ENCODE measurements around the gene RRP12. TPM values are rescaled to one million over a fixed set of nuclear protein-coding genes. Genes with fewer than 3 reads are reported as not detected.

RRP12 gene
- total and polyA plus RNA-seq, 2 experiments from 2014 or later = 14.9 to 16.2 TPM

DNA sequence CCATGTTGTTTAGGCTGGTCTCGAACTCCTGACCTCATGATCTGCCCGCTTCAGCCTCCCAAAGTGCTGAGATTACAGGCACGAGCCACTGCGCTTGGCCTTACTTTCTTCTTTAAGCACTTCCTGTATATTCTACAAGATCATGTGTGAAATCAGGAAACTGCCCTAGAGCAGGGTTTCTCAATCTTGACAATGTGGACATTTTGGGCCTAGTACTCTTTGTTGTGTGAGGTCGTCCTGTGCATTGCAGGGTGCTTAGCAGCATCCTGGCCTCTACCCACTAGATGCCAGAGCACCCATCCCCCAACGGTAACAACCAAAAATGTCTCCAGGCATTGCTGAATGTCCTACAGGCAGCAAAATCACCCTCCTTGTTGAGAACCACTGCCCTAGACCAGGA is 24.7 kb downstream of the RRP12 start:
- no peaks in the 10 kb centered on the region for H3K27me3 ChIP-seq
- no peak overlapping the region for H3K4me3 ChIP-seq
- TF ChIP-seq, protein P1, sequence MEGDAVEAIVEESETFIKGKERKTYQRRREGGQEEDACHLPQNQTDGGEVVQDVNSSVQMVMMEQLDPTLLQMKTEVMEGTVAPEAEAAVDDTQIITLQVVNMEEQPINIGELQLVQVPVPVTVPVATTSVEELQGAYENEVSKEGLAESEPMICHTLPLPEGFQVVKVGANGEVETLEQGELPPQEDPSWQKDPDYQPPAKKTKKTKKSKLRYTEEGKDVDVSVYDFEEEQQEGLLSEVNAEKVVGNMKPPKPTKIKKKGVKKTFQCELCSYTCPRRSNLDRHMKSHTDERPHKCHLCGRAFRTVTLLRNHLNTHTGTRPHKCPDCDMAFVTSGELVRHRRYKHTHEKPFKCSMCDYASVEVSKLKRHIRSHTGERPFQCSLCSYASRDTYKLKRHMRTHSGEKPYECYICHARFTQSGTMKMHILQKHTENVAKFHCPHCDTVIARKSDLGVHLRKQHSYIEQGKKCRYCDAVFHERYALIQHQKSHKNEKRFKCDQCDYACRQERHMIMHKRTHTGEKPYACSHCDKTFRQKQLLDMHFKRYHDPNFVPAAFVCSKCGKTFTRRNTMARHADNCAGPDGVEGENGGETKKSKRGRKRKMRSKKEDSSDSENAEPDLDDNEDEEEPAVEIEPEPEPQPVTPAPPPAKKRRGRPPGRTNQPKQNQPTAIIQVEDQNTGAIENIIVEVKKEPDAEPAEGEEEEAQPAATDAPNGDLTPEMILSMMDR (IDR thresholded peaks at IDR 0.05; ENCODE audit: low read depth, low read length) = no peak
- H3K27ac ChIP-seq = no peak overlapping the region
- H3K36me3 ChIP-seq = peaks cover 15% of the 10 kb centered on the region
- H3K4me1 ChIP-seq (ENCODE audit: low read depth) = no peaks in the 10 kb centered on the region
- no peaks in the 10 kb centered on the region for H3K9me3 ChIP-seq (ENCODE audit: low read depth)
- no peak for DNase-seq (ENCODE audit: low read depth in 1 of 2, low spot score in 1 of 2)

DNA sequence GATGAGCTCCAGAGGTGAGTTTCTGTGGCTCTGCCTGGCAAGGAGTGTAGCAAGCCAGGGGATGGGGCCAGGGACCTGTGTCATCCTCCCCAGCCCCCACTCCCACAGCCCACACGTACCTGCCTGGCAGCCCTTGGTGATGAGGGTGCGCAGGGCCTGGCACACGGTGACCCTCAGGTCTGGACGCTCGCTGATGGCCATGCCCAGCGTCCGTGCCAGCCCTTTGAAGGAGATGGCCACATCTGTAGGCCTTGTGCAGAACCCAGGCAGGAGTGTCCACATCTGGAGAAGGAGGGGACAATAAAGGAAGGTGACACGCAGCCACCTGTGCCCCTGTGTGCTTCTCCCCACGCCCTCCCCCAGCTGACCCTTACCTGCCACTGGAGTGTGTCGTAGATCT is 27.7 kb downstream of the RRP12 start:
- H3K27ac ChIP-seq = no peak overlapping the region
- H3K4me3 ChIP-seq = no peak overlapping the region
- TF ChIP-seq, protein P1 (IDR thresholded peaks at IDR 0.05; ENCODE audit: low read depth, low read length) = no peak
- no peaks in the 10 kb centered on the region for H3K27me3 ChIP-seq
- DNase-seq (ENCODE audit: low read depth in 1 of 2, low spot score in 1 of 2) = no peak
- no peaks in the 10 kb centered on the region for H3K4me1 ChIP-seq (ENCODE audit: low read depth)
- no peaks in the 10 kb centered on the region for H3K9me3 ChIP-seq (ENCODE audit: low read depth)
- peaks cover 18% of the 10 kb centered on the region for H3K36me3 ChIP-seq

DNA sequence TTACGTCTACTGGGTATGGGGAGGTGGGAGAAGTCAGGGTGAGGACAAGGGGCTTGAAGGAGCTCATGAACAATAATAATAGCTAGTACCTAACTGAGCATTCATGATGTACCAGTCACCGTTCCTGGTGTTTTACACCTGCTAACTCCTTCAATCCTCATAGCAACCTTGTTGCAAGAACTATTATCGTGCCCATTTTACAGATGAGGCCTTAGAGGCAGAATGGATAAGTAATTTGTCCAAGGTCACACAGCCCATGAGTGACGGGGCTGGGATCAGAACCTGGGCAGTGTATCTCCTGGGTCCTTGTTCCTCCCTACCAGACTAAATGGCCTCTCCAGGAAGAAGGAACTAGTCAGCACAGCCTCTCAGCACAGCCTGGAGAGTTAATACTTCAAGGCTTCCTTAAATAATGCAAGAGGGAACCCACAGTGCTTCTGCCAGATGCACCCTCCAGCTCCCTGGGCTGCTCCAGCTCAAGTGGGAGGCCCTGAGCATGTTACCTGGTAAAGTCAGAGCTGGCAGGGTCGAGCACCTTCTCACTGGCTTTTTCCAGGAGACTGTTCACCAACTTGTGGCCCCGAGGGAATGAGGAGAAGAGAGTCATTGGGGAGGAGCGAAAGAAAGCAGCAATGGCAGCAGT is 28.8 kb downstream of the RRP12 start:
- no peak for DNase-seq (ENCODE audit: low read depth in 1 of 2, low spot score in 1 of 2)
- TF ChIP-seq, protein P1 (IDR thresholded peaks at IDR 0.05; ENCODE audit: low read depth, low read length) = no peak
- Histone ChIP-seq H3K27me3 (no peaks in the 10 kb centered on the region), H3K9me3 (ENCODE audit: low read depth) (no peaks in the 10 kb centered on the region), H3K36me3 (peaks cover 18% of the 10 kb centered on the region), H3K27ac (no peak overlapping the region), H3K4me1 (ENCODE audit: low read depth) (no peaks in the 10 kb centered on the region), H3K4me3 (no peak overlapping the region)

DNA sequence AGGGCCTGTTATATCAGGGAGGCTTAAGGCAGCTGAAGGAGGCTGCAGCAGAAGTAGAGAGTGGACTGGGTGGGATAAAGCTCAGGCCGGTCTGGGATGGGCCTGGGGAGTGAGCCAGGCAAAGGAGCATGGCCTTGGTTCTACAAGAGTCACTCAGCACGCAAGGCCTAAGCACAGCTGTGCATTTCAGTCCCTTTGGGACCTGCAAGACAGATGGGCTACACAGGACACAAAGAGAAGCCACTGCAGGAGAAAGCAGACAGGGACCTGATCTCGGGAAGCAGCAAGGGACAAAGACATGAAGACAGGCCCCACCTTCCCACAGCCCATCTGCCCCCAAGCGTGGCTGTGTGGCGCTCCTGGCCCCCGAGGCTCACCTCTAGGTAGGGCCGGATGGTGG is 29.4 kb downstream of the RRP12 start:
- H3K36me3 ChIP-seq = peaks cover 18% of the 10 kb centered on the region
- no peak overlapping the region for H3K27ac ChIP-seq
- TF ChIP-seq, protein P1 (IDR thresholded peaks at IDR 0.05; ENCODE audit: low read depth, low read length) = no peak
- H3K4me3 ChIP-seq = no peak overlapping the region
- no peak for DNase-seq (ENCODE audit: low read depth in 1 of 2, low spot score in 1 of 2)
- H3K9me3 ChIP-seq (ENCODE audit: low read depth) = no peaks in the 10 kb centered on the region
- H3K4me1 ChIP-seq (ENCODE audit: low read depth) = no peaks in the 10 kb centered on the region
- H3K27me3 ChIP-seq = no peaks in the 10 kb centered on the region

DNA sequence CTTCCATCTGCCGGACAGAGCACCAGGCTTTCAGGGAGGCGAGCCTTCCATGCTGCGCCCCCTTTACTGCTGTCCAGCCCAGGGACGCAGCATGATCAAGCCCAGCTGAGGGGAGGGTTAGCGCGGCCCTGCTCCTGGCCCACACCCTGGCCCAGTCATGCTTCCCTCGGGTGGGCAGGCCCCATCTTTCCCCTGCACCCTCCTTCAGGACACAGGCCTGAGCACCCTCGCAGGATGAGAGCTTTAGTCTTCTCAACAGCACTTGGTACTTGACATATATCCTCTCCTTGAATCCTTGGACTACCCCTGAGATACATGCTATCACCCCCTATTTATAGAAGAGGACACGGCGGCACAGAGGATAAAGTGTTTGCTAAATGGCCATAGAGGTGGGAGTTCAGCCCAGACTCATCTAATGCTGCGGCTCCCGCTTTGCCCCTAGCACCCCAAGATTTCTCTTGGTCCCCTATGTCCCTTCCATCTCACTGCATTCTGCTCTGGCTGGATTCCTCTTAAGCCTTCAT is 34.0 kb downstream of the RRP12 start:
- no peak overlapping the region for H3K4me3 ChIP-seq
- no peak for DNase-seq (ENCODE audit: low read depth in 1 of 2, low spot score in 1 of 2)
- H3K27me3 ChIP-seq = no peaks in the 10 kb centered on the region
- TF ChIP-seq, protein P1 (IDR thresholded peaks at IDR 0.05; ENCODE audit: low read depth, low read length) = no peak
- no peak overlapping the region for H3K27ac ChIP-seq
- no peaks in the 10 kb centered on the region for H3K4me1 ChIP-seq (ENCODE audit: low read depth)
- peaks cover 8% of the 10 kb centered on the region for H3K36me3 ChIP-seq
- no peaks in the 10 kb centered on the region for H3K9me3 ChIP-seq (ENCODE audit: low read depth)
